Hematopoietic multipotent progenitor cell treated with erythropoietin and hydrocortisone succinate and interleukin-3 and kit ligand, for 8 days (in vitro differentiated cells): ENCODE data around the gene SFRP4.
A peak's percentile ranks its signal among the peaks of the same experiment; 100 is the strongest.

ENCODE experiments used
- DNase-seq: peaks from one replicate; pipeline ENCODE4 v3.0.0-alpha.2; 2015

Gene SFRP4

DNA sequence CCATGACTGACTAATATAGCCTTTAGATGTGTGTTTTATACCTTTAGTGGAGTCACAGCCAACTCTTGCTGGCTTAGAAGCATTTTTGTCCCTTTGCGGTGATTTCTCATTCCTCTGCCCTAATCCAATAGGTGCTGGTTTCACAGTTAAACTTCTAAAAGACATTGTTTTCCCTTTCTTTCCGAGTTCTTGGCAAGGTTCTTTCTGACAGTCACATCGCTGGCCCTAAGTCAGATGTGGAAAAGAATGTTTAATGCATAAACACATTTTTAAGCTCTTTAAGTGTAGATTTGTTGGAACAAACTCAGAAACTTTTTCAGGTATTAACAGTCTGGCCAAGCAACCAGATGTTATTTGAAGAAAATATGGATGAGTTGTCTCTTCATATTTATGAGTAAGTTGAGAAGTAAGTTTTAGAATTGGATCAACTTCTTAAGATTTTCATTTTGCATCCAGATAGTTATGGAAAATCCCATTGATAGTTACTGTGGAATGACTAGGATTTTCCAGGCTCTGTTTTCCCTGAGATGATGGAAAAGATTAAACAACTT is 7.9 kb upstream of the SFRP4 start:
- DNase-seq, result no peak

GRCh38 chr7:37923996-37924395 is 7.4 kb upstream of the SFRP4 start:
- DNase-seq, result no peak

GRCh38 chr7:37921876-37922275 is 5.3 kb upstream of the SFRP4 start:
- no peak for DNase-seq

DNA sequence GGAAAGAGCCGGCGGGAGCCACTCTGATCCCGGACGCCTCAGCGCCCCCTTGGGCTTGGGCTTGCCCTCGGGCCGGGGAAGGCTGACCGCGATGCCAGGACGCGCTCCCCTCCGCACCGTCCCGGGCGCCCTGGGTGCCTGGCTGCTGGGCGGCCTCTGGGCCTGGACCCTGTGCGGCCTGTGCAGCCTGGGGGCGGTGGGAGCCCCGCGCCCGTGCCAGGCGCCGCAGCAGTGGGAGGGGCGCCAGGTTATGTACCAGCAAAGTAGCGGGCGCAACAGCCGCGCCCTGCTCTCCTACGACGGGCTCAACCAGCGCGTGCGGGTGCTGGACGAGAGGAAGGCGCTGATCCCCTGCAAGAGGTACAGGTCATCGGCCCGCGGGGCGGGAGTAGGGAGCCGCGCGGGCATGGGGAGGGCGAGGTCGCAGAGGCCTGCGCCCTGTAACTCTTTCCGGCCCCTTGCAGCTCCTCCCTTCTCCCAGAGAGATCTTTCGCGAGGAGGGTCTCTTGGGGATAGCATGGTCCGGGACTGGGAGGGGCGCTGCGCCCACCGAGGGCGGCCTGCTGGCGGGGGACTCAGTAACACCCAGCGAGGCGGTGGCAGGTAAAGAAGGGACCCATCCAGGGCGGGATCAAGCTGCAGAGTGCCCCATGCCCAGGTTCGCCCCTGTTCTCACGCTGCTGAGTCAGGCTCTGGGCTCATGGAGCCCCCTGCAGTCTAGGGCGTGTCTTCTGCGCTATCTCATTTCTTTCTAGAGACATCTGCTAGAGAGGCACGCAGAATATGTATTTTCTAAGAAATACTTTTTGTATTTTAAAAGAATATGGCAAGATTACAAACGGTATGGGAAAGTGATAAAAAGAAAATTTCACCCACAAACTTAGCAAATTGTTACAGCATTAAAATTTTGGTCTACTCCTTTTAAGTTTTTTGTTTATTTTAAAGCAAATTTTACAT is 4.5 kb upstream of the SFRP4 start:
- peak; percentile 95 for DNase-seq

DNA sequence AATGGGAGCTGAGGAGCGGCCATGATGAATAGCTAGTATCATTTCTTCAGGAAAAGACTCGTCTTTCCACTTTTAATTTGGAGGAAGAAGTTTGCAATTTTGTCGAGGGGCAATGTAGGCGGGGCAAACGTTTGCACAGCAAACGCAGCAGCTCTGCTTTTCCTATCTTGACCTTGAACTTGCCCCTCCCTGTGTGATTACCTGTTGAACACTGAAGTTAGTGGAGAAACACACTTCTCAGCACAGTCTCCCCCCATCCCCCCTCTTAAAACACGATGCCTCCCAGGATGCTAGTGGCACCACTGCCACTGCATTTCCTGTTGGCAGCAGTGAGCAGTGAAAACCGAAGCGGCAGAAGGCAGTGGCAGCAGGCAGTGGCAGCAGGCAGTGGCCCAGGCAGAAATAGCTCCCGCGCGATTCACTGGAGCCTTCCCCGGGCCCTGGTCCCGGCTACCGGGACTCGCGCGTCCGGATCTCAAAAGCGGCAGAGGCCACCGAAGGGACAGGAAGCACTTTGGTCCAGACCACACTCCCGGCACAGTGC is 3.8 kb upstream of the SFRP4 start, which contains the start of gene EPDR1:
EPDR1 (plus strand) TSS at position 336 of the 544 bp plus-strand sequence. CDS start 300 bp downstream, outside the sequence.
- peak; percentile 91 for DNase-seq

DNA sequence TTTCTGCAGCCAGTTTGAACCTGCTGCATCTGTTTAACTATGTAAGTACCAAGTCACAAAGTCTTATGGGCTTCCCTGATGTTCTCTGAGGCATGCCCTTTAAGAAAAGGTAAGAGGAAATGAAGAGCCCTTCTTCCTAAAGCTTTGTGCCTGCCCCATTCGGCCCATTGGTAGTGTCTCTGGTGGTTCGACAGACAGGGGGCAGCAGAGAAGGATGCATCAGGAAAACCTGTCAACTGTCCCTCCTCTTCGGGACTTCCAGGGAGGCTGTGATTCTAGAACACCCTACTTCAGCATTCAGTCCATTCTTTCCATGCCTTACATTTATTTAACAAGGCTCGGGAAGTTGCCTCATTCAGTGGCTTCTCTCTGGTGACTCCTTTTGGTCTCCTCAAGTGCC is 1.9 kb upstream of the SFRP4 start:
- peak; percentile 17 for DNase-seq

- DNase-seq, result no peak
Measured at GRCh38 chr7:37916017-37916672, 472 bp downstream of the SFRP4 start.

- DNase-seq, result peak; percentile 36
Measured at GRCh38 chr7:37915438-37915837, 1.2 kb downstream of the SFRP4 start.

- peak; percentile 23 for DNase-seq
Measured at GRCh38 chr7:37912756-37913155, 3.9 kb downstream of the SFRP4 start.

- no peak for DNase-seq
Measured at GRCh38 chr7:37908221-37908788, 8.3 kb downstream of the SFRP4 start.

DNA sequence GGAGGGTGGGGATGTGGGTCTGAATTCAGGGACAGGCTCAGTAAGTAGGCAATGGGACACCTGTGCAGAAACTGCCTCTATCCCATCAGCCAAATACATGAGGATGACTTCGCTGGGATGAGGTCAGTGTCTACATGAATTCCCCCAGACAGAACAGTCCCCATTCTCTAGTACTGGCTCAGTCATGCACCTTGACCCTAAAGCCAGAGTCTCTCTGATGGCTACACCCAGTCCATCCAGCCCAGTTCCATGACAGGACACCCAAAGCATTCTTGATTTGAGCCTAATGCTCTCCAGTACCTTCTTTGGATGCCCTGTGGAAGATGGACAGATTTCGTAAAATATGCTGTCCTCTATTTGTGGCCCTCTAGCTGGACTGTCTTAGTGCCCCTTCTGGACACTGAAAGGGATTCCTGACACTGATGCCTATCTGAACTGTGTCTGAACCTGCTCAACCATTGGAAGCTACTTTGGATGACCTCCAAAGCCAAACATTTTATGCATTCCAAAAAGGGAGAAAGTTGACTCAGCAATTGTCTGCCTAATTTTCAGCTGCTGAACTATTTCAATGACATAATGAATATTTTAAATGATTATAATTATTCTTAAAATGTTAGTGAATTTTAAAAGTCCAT is 14.6 kb downstream of the SFRP4 start:
- DNase-seq, result no peak

DNA sequence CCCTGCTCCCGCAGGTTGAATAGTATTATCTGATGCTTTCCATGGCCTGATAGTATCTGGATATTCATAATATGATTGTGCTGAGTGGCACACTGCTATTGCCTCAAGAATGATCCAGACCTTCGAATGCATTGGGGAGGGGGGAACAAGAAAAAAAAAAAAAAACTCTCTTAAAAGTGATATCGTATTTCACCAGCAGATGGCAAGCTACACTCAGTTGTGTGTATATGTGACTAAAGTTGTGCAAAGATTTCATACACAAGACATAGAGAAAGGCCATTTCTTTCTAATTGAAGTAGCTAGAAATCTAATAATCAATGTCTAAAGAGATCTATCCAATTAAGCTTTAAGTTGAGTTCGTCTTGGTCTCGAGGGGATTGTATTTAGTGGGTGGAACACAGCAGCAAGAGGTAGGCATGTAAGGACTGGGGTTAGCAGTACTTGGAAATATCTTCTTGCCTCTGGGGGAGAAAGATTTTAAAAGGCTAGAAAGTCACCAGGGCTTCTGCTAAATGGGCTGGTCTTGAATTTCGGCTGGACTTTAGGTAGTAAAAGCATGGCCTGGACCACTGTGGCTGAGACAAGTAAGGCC is 15.3 kb downstream of the SFRP4 start:
- peak; percentile 68 for DNase-seq

DNA sequence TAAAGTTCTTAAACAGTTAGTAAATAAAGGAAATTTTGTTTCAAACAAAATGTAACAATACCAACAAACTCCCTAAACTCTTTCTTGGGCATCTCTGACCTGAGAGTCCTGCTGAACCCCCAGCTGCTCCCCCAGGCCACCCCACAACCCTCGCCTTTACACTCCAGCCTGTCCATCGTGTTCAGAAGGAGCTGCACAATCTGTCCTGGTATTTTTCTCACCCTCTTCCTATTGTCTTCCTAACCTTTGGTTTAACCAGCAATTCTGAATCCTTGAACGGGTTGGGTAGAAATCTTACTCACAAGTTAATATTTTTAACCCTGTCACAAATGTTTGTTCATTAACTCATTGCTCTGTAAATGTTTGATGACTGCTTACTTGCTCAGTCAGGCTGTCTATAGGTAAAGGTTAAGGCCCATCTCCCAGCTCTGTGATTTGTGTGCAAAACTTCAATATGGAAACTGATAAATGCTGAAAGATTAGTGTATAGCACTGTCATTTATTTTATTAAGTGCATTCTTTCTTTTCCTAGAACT is 16.8 kb downstream of the SFRP4 start:
- DNase-seq, result no peak

GRCh38 chr7:37894671-37895070 is 21.9 kb downstream of the SFRP4 start:
- no peak for DNase-seq

- DNase-seq, result no peak
Measured at GRCh38 chr7:37893359-37893758, 23.3 kb downstream of the SFRP4 start.

GRCh38 chr7:37882086-37882485 is 34.5 kb downstream of the SFRP4 start:
- DNase-seq, result no peak
